Mammary epithelial cell (primary cell): ENCODE measurements around the gene DOCK1.

ENCODE experiments used
- EZH2 ChIP-seq: IDR thresholded peaks from 2 replicates; pipeline ENCODE4 v1.6.1; 2012; ENCODE audit warnings: low read length, inconsistent platforms, borderline replicate concordance
- TF ChIP-seq, protein P1 (sequence below), 2 donors: IDR thresholded peaks in 1 of 2; conservative IDR thresholded peaks in 1 of 2; 2 replicates each; pipeline ENCODE4 v1.5.1; 2011 to 2012; ENCODE audit warnings: inconsistent platforms in 2 of 2, low read length in 2 of 2, mild to moderate bottlenecking in 2 of 2, control low read depth in 1 of 2, low read depth in 1 of 2; ENCODE audit not compliant: insufficient read depth in 1 of 2; ENCODE audit errors: extremely low read depth in 1 of 2

- TF ChIP-seq, protein P1, sequence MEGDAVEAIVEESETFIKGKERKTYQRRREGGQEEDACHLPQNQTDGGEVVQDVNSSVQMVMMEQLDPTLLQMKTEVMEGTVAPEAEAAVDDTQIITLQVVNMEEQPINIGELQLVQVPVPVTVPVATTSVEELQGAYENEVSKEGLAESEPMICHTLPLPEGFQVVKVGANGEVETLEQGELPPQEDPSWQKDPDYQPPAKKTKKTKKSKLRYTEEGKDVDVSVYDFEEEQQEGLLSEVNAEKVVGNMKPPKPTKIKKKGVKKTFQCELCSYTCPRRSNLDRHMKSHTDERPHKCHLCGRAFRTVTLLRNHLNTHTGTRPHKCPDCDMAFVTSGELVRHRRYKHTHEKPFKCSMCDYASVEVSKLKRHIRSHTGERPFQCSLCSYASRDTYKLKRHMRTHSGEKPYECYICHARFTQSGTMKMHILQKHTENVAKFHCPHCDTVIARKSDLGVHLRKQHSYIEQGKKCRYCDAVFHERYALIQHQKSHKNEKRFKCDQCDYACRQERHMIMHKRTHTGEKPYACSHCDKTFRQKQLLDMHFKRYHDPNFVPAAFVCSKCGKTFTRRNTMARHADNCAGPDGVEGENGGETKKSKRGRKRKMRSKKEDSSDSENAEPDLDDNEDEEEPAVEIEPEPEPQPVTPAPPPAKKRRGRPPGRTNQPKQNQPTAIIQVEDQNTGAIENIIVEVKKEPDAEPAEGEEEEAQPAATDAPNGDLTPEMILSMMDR (conservative IDR thresholded peaks at IDR 0.05 in 1 of 2, IDR thresholded peaks at IDR 0.05 in 1 of 2; ENCODE audit: extremely low read depth in 1 of 2, insufficient read depth in 1 of 2, low read depth in 1 of 2, low read length in 2 of 2) = no peak
- no peak for TF ChIP-seq EZH2
These were observed 59.0 kb downstream of the DOCK1 start for GRCh38 chr10:126964190-126964589.
